ENCODE measurements around the gene NANOS2.
"Not testable (repeated sequence)": the region's sequence is repeated elsewhere in the genome, so short reads cannot be mapped to it uniquely, and the experiment has no call there.

The NANOS2 gene

GRCh38 chr19:45873219-45873772 is 41.3 kb downstream of the NANOS2 start:
- no peak for DNase-seq

- no peak for DNase-seq
These were observed 42.3 kb downstream of the NANOS2 start for GRCh38 chr19:45872095-45872919.

- DNase-seq: no peak
These were observed 43.8 kb downstream of the NANOS2 start for GRCh38 chr19:45870798-45871197.

DNA sequence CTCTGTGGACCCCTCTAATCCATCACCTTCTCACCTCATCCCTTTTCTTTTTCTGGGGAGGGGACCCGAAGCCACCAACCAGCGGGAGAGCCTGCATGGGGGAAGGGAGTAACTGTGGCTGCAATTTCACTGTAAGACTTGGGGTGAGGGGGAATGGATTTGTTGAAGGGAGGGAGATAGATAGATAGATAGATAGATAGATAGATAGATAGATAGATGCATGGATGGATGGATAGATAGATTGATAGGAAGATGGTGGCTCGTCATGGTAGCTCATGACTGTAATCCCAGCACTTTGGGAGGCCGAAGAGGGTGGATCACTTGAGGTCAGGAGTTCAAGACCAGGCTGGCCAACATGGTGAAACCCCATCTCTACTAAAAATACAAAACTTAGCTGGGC is 47.3 kb downstream of the NANOS2 start:
- not testable (repeated sequence) for DNase-seq

DNA sequence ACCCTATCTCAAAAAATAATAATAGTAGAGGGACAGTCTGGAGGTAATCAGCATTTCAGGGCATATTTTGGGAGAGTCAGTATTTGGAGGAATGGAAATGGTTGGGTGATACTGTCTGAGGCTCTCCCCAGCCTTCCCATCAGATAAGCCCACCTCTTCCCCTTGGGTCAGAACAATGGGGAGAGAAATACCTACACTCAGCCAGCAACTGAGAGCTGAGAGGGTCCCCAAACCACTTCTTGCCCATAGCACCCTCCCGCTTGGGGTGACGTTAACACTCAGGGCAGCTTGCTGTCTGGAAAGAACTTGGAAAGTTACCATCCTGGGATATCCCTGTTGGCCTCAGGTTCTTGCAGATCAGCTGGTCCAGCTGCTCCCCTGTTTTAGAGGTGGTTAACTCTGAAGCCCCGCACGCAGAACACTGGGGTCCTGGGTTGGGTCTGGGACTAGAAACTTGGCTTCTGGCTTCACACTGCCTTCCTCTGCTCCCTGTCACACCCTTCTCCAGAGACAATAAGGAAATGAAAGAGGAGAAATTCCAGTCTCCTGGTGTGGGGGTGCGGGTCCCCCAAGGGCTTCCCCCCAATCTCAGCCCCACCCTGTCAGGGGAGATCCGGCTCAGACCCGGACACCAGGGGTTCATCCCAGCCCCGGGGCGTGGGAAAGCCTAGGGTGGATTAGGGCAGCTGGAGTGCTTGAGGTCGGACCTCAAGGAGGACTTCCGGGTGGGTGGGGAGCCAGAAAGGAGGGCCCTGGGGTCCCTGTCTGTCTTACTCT is 48.0 kb downstream of the NANOS2 start:
- no peak for DNase-seq

GRCh38 chr19:45865269-45865948 is 49.2 kb downstream of the NANOS2 start:
- DNase-seq: no peak

GRCh38 chr19:45864629-45865082 is 49.9 kb downstream of the NANOS2 start:
- DNase-seq: no peak

DNA sequence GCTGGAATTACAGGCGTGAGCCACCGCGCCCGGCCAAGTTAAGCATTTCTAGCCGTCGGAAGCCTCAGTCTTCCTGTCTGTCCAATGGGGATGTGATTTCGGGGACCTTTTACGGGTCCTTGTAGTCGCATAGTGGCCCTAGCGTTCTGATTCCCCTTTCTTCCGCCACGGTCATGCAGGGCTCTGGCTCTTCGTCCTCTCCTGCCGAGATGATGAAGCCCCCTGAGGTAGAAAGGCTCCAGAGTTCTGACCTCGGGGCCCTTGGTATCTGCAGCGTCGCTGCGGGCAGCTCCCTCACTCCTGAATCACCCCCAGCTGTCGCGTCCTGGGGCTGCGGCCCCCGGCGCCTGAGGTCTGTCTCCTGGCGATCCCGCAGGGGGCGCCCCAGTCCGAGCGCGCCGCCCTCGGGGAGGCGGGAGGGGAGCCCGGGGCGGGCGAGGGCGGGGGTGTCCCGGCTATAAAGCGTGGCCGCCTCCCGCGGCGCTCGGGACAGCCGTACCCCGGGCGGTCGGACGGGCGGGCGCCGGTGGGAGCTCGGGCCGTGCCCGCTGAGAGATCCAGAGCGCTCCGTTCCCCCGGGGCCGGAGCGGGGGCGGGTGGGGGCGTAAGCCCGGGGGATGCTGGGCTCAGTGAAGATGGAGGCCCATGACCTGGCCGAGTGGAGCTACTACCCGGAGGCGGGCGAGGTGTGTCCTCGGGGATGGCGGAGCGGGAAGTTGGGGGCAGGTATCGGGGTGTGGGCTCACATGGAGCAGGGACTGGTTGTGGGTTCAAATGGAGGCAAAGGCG is 50.5 kb downstream of the NANOS2 start, which contains the start of gene FOXA3:
Gene FOXA3, plus strand, starts transcription at position 487 of the 789 bp plus-strand sequence. Its CDS starts 131 bp downstream, at position 618.
- peak in 1 of 2 experiments; percentile 27 for DNase-seq

GRCh38 chr19:45863335-45863839 is 51.2 kb downstream of the NANOS2 start:
- DNase-seq: no peak

All from activated CD4-positive, alpha-beta T cell treated with anti-CD3 and anti-CD28 coated beads, Interleukin-2, amount 50 U/mL, for 4 hours (primary cell).